ENCODE measurements around the gene F2R.

GRCh38 chr5:76762484-76762883 is 46.6 kb downstream of the F2R start:
- TF ChIP-seq CTCF (IDR thresholded peaks at IDR 0.05 in 8 of 11, conservative IDR thresholded peaks at IDR 0.05 in 3 of 11), result no peak
- no peak for TF ChIP-seq POLR2A (IDR thresholded peaks at IDR 0.05)
